Measurements from ENCODE around the gene CTAG1B. TPM values are rescaled to one million over a fixed set of nuclear protein-coding genes. Genes with fewer than 3 reads are reported as not detected.

CTAG1B gene
- total RNA-seq, 1 experiment from 2014 or later: not detected

DNA sequence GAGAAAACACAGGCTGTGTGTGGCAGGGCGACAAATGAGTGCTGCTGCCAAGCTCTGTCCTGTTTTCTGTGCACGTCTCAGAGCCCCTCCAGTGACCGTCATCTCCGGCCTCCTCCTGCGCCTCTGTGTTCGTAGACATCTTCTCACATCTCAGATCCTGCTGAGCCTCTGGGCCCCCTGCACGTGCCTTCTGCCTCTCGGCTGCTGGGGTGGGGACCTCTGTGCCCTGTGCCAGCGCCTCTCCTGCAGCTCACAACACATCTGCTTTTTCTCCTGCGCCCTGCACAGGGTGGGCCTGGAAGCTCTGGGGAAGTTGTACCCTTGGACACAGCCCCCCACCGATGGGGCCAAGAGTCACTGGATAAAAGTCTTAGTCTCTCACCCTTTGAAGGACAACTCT, 36.7 kb upstream of the CTAG1B start:
- Histone ChIP-seq H3K4me1 (ENCODE audit: insufficient read depth, low read length, poor library complexity, severe bottlenecking) (no peaks in the 10 kb centered on the region), H3K27me3 (replicated peaks; ENCODE audit: insufficient read depth, low read depth, low read length, poor library complexity) (no peaks in the 10 kb centered on the region), H3K4me3 (ENCODE audit: low read depth, low read length, poor library complexity, severe bottlenecking) (no peak overlapping the region), H3K9me3 (ENCODE audit: low read depth, low read length, poor library complexity, severe bottlenecking) (no peaks in the 10 kb centered on the region), H3K27ac (ENCODE audit: low read depth, low read length, poor library complexity, severe bottlenecking) (no peak overlapping the region), H3K36me3 (ENCODE audit: insufficient read depth, low read length, poor library complexity, severe bottlenecking) (no peaks in the 10 kb centered on the region)
- intact Hi-C loops (cut with micrococcal nuclease; ENCODE audit: unreplicated experiment): loop anchor here (10.0 kb wide), 1 partner anchor 49 kb away; no protein-coding TSS in a partner anchor
- ChIA-PET CTCF (no interaction called here), POLR2A (ENCODE audit: low non-redundant PET) (no interaction called here)
- no peak for DNase-seq (ENCODE audit: low spot score)
- TF ChIP-seq, protein P1, sequence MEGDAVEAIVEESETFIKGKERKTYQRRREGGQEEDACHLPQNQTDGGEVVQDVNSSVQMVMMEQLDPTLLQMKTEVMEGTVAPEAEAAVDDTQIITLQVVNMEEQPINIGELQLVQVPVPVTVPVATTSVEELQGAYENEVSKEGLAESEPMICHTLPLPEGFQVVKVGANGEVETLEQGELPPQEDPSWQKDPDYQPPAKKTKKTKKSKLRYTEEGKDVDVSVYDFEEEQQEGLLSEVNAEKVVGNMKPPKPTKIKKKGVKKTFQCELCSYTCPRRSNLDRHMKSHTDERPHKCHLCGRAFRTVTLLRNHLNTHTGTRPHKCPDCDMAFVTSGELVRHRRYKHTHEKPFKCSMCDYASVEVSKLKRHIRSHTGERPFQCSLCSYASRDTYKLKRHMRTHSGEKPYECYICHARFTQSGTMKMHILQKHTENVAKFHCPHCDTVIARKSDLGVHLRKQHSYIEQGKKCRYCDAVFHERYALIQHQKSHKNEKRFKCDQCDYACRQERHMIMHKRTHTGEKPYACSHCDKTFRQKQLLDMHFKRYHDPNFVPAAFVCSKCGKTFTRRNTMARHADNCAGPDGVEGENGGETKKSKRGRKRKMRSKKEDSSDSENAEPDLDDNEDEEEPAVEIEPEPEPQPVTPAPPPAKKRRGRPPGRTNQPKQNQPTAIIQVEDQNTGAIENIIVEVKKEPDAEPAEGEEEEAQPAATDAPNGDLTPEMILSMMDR (conservative IDR thresholded peaks at IDR 0.05; ENCODE audit: low read depth, low read length): no peak
- TF ChIP-seq EZH2 (IDR thresholded peaks at IDR 0.05; ENCODE audit: borderline replicate concordance, low read depth, low read length, poor library complexity, severe bottlenecking): no peak
- no TSS peak for BruUV-seq (replicated peaks)

DNA sequence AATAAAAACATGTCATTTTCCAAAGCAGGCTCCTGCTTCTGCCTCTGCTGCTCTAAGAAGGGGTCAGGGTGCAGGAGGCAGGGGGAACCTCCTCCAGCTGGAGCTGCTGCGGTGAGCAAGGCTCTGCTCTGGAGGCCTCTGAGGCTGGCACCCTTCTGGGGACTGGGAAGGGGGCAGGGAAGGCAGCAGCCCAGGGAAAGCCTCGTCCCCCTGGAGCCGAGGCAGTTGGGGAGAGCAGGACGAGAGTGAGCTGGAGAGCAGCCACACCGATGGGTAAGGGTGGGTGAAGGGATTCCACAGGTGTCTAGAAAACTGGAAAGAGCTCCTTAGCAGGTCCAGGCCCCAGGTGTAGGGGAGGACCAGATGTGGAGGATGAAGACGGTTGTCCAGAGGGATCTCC, 36.3 kb upstream of the CTAG1B start:
- intact Hi-C loops (cut with micrococcal nuclease; ENCODE audit: unreplicated experiment): loop anchor here (10.0 kb wide), 1 partner anchor 49 kb away; no protein-coding TSS in a partner anchor

DNA sequence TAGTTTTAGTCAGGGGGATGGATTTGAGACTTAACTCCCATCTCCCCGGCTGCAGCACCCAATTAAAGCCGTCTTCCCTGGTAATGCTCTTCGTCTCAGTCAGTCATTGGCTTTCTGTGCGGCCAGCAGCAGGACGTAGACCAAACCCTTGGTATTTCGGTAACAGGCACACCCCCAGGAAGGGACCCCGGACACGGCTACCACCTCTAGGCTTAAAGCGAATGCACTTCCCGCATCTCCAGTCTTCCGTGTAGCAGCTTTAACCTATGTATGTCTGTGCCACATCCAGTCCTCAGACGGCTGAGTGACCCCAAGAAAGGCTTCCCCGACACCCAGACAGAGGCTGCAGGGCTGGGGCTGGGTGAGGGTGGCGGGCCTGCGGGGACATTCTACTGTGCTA, 35.8 kb upstream of the CTAG1B start:
- H3K4me3 ChIP-seq (ENCODE audit: low read depth, low read length, poor library complexity, severe bottlenecking): no peak overlapping the region
- ChIA-PET POLR2A (ENCODE audit: low non-redundant PET) (no interaction called here), CTCF (no interaction called here)
- TF ChIP-seq, protein P1 (conservative IDR thresholded peaks at IDR 0.05; ENCODE audit: low read depth, low read length): no peak
- no peaks in the 10 kb centered on the region for H3K36me3 ChIP-seq (ENCODE audit: insufficient read depth, low read length, poor library complexity, severe bottlenecking)
- no peaks in the 10 kb centered on the region for H3K27me3 ChIP-seq (replicated peaks; ENCODE audit: insufficient read depth, low read depth, low read length, poor library complexity)
- intact Hi-C loops (cut with micrococcal nuclease; ENCODE audit: unreplicated experiment): loop anchor here (10.0 kb wide), 1 partner anchor 50 kb away; no protein-coding TSS in a partner anchor
- no peak overlapping the region for H3K27ac ChIP-seq (ENCODE audit: low read depth, low read length, poor library complexity, severe bottlenecking)
- no peak for DNase-seq (ENCODE audit: low spot score)
- no peaks in the 10 kb centered on the region for H3K9me3 ChIP-seq (ENCODE audit: low read depth, low read length, poor library complexity, severe bottlenecking)
- H3K4me1 ChIP-seq (ENCODE audit: insufficient read depth, low read length, poor library complexity, severe bottlenecking): no peaks in the 10 kb centered on the region
- no TSS peak for BruUV-seq (replicated peaks)

More for the DNA sequence above, 36.3 kb upstream of the CTAG1B start:
- no TSS peak for BruUV-seq (replicated peaks)
- Histone ChIP-seq H3K27ac (ENCODE audit: low read depth, low read length, poor library complexity, severe bottlenecking) (no peak overlapping the region), H3K9me3 (ENCODE audit: low read depth, low read length, poor library complexity, severe bottlenecking) (no peaks in the 10 kb centered on the region), H3K36me3 (ENCODE audit: insufficient read depth, low read length, poor library complexity, severe bottlenecking) (no peaks in the 10 kb centered on the region), H3K4me1 (ENCODE audit: insufficient read depth, low read length, poor library complexity, severe bottlenecking) (no peaks in the 10 kb centered on the region), H3K27me3 (replicated peaks; ENCODE audit: insufficient read depth, low read depth, low read length, poor library complexity) (no peaks in the 10 kb centered on the region), H3K4me3 (ENCODE audit: low read depth, low read length, poor library complexity, severe bottlenecking) (no peak overlapping the region)
- DNase-seq (ENCODE audit: low spot score): no peak
- ChIA-PET POLR2A (ENCODE audit: low non-redundant PET) (no interaction called here), CTCF (no interaction called here)
- TF ChIP-seq EZH2 (IDR thresholded peaks at IDR 0.05; ENCODE audit: borderline replicate concordance, low read depth, low read length, poor library complexity, severe bottlenecking): no peak
- TF ChIP-seq, protein P1 (conservative IDR thresholded peaks at IDR 0.05; ENCODE audit: low read depth, low read length): no peak

Measured in A673 (cell line).